HG03039 (cell line): ENCODE data around the gene LTBP3.
A peak's percentile ranks its signal among the peaks of the same experiment; 100 is the strongest.

ENCODE experiments used
- ATAC-seq: cut with Tn5 transposase; IDR thresholded peaks from one replicate; pipeline ENCODE4 v1.9.1; 2021; ENCODE audit warnings: mild to moderate bottlenecking, moderate library complexity; ENCODE audit not compliant: unreplicated experiment

The LTBP3 gene

DNA sequence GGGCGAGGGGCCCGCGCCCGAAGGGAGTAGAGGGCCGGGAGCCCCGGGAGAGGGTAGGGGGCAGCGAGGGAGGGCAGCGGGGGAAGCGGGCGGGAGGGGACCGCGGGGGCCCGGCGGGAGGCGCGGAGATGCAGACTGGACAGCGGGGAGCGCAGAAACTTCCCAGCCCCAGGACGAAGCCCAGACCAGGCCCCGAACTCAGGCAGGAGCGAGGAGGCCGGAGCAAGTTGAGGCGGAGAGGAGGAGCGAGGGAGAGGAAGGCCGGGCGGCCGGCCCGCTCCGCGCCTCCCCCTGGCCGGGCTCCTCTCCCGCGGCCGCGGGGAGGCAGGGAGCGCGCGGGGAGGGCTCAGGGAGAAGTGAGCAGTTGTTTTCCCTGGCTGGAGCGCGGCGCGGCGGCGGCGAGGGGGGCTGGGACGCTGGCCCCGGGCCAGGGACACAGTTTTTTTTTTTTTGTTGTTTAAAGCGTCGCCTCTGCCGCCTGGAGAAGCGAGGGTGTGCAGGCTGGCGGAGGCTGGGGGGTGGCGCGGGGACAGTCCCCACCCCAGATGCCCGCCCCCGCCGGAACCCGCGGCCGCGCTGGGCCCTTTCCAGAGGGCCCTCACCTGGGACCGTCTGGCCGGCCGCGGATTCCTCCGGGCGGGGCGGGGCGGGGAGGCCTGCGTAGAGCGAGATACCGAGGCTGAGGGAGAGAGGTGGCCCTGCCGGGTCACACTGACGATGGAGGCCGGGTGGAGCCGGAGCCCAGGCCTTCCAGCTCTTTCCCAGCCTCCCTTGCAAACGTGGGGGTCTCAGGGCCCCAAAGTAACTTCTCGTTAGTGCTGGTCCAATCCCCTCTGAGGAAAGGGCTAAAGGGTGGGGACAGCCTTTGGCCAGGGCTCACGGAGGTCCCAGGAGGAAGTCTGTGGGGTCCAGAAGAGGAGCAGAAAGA is at the start of gene LTBP3:
TSS of gene LTBP3 (minus strand) at position 358 of the 928 bp plus-strand sequence. CDS start 400 bp downstream, outside the sequence.
- no peak for ATAC-seq

DNA sequence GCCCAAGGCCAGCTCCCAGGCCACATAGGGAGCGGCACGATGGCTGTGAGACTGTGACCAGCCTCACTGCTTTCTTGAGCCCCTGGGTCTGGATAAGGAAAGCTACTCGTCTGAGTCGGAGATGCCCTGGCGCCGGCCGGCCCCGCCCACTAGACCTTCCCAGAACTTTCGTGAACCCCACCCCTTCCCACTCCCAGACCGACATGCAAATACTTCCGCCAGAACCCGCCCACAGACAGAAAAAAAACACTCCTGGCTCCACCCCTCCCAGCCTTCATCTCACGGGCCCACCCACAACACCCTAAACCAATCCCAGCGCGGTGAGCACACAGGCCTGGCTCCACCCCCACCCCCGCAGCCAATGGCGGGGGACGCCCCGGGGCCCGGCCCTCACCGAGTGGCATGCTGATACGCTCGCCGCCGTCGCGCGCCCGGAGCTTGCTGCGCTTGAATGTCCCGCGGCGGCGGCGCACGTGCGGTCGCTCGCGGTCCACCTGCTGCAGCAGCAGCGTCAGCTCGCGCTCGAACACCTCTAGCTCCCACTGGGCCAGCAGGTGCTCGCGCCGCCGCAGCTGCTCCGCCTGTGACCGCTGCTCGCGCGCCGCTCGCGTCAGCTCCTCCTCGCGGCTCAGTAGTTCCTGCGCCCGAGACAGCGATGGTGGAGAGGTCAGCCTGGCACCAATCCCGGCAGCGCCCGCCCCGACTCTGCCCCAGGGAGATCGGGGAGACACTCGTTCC is 48.9 kb upstream of the LTBP3 start:
- no peak for ATAC-seq

DNA sequence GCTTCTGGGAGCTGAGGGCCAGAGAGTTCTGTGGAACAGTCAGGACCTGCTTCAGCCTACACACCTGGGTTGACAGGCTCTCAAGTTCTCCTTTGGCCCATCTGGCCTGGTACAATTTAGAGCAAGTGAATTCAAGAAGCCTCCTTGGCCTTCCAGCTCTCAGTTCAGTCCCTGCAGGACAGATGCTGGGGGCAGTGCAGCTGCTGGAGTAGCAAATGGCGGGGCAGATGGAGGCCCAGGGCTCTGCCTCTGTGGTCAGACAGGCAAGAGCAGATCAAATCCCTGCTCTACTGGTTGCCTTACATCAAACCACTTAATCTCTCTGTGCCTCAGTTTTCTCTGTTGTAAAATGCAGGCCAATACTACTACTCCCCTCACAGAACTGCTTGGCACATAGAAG is 46.1 kb upstream of the LTBP3 start:
- no peak for ATAC-seq

DNA sequence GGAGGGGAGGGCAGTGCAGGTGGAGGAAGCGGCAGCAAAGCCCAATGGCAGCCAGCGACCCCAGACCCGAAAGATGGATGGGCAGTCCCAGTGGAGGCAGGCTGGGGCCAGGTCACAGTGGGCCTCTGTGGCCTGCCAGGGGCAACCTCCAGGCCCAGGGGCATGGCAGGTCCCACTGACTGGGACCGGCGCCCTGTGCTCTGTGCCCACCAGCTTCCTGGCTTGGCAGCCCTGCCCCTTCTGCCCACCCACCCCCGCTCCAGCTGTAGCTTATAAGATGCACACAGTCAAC is 41.7 kb upstream of the LTBP3 start:
- ATAC-seq = no peak

DNA sequence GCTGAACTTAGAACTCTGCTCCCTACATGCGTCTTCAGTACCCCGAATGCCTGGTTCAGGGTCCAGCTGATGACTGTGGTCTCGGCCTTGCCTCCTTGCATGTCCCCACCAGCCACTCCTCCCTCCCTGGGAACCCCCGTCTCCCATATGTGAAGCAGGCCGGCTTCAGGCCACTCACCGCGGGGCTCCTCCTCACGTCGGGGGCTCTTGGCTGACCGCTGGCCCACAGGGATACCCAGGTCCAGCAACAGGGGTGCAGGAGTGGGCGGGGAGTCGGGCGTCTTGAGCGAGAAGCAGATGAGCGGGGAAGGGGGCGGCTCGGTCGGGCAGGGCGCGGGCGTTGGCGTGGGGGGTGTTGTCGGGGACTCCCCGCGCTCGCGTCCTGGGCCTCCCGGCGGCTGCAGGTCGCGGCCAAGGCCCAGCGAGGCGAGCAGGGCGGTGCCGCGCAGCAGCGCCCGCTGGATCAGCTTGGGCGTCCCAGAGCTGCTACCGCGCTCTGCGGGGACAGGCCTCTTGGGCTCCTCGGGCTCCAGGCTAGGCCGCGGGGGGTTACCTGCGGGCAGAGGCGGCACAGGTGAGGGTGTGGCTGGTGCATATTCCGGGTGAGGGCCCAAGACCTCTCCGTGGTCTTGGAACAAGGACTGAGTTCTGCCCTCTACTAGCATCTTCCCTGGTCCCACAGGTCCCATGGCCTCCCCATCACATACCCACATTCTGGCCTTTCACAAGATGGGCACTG is 41.2 kb upstream of the LTBP3 start:
- no peak for ATAC-seq

DNA sequence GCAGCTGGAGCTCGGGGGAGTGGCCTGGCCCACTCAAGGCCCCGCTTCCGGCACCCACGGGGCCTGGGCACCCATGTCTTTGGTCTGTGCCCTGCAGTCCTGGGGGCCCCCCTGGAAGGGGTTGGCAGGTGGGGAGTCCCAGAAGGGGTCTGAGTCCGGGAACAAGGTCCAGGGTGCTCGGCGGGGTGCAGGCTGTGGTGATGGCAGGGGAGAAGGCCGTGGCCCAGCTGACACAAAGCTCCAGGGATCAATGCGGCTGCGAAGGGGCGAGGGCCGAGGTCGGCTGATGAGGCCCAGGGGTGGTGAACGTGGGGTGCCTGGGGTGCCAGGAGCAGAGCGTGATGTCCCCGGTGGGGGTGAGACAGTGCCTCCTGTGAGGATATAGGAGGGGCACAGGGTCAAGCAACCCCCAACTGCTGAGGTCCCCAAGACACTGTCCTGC is 40.1 kb upstream of the LTBP3 start:
- no peak for ATAC-seq

DNA sequence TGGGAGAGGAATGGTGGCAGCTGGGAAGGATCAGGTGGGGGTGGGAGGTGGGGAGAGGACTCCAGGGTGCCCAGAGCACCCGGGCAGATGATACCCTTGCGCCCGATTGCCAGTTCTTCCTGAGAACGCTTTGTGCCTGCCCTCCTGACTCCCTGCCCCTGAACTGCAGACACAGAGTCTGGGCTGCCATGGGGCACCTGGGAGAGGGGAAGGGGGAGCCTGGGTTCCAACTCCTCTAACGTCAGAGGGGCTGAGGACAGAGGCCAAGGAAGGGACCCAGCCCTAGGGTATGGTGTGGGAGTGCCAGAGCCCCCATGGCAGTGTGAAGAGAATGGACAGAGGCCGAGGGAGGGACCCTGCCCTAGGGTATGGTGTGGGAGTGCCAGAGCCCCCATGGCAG is 38.4 kb upstream of the LTBP3 start:
- no peak for ATAC-seq

- ATAC-seq = no peak
Observed at GRCh38 chr11:65595543-65596281, 37.6 kb upstream of the LTBP3 start, which contains the start of gene KCNK7. KCNK7 (minus strand) TSS chr11:65595800; CDS start chr11:65595772, 28 bp downstream.

DNA sequence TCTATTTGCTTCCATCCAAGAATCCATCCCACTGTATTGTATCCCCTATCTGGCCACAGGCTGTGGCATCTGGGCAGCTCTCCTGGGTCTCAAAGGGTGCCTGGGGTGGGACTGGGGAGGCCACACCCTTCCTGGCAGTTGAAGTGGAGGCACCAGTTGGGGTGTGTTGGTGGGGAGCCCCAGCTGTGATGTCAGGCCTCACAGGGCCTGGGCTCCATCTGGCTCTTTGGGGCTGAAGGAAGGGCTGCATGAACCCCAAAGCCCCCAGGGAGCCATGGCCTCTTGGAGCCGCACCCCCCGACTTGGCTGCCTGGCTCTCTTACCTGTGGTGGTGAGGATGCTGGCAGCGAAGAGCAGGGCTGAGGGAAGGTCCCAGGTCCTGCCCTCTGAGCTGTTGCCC is 37.0 kb upstream of the LTBP3 start:
- ATAC-seq = no peak

DNA sequence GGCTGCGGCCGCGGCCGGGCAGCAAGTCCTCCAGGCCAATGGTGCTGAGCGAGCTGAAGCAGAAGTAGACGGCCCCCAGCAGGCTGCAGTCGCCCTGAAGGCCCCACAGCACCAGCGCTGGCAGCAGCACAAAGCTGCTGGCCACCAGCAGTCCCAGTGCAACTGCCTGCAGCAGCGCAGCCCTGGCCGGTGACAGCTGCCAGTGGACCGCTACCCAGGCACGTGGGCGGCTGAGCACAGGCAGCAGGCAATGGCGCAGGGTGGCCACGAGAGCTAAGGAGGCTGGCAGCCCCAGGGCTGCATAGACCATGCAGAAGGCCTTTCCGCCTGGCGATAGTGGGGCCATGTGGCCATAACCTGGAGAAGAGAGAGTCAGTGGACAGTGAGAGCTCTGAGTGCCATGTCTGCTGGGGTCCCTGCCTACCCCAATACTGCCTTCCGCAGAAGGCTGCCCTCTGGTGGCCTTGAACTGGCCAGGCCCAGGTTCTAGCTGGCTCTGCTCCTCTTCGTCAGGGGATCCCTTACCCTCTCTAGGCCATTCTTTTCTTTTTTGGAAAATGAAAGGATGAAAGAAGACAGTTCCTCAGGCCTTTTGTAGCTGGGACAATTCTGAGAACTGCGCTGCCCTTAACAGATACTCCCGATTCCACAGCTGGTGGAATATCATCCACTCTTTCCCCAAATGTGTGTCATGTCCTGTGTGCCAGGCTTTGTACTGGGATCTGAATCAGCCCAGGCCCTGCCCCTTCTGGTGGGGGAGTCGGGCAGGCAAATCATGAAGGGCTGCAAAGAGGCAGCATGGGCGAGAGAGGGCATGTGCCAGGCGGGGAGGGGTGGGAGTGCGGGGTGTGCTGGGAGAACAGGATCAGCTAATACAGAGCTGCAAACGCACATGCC is 35.6 kb upstream of the LTBP3 start:
- ATAC-seq = no peak

GRCh38 chr11:65592858-65593517 is 34.8 kb upstream of the LTBP3 start:
- ATAC-seq = no peak

DNA sequence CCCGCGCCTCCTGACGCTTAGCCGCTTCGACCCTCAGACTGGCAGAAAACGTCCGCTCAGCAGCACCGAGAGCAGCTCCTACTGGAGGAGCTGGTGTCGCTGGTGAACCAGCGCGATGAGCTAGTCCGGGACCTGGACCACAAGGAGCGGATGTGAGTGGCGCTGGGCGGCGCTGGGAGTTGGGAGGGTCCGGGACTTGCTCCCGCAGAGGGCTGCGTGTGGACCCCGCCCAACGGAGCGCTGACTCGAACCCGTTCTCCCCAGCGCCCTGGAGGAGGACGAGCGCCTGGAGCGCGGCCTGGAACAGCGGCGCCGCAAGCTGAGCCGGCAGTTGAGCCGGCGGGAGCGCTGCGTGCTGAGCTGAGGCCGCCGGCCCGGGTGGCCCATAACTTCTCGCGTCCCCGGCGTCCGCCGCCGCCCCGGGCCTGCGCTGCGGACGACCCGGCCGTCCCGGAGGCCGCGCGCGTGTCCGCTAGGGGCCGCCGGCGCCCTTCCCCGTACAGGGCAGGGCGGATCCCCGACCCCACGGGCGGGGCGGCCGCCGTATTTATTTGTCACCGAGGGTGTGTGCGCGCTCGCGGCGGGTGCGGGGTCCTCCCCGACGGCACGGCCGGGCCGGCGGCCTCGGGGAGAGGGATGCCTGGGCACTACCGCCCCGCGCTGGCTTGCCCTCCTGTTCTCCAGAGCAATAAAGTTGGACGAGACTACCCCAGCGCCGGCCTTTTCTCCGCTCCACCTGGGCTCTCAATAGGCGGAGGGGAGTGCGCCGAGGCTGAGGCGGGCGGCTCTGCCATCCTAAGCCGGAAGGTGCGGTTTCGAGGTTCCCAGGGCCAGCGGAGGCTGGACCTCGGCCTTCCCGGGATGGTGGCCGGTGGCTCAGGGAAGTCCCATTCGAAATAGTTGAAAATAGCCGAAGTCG is 34.0 kb upstream of the LTBP3 start:
- ATAC-seq = no peak

GRCh38 chr11:65590240-65590738 is 32.1 kb upstream of the LTBP3 start:
- no peak for ATAC-seq

DNA sequence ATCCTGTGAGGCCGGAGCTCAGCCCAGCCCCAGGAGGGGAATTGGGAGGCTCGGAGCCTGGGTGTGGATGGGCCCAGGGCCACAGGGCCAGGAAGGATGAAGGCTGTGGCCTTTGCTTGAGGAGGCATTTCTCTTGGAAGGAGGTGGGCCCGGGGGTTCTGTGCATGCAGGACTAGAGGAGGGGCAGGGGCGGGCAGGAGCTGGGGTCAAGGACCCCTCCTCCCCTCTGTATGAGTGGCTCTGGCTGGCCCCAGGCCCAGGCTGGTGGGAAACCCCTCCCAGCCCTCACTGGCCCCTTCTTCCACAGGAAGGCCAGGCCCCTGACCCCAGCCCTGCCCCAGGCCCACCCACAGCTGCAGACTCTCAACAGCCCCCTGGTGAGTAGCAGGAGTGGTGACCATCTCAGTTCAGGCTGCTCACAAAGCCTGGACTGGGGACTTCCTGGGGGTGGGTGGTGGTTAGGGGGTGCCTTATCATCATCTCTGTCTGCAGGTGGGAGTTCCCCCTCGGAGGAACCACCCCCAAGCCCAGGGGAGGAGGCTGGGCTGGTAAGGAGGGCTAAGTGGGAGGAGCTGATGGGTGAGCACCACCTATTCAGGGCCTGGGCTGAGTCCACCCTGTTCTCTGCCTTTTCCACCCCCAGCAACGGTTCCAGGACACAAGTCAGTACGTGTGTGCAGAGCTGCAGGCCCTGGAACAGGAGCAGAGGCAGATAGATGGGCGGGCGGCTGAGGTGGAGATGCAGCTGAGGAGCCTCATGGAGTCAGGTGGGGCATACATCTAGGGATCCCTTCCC is 31.5 kb upstream of the LTBP3 start:
- no peak for ATAC-seq

DNA sequence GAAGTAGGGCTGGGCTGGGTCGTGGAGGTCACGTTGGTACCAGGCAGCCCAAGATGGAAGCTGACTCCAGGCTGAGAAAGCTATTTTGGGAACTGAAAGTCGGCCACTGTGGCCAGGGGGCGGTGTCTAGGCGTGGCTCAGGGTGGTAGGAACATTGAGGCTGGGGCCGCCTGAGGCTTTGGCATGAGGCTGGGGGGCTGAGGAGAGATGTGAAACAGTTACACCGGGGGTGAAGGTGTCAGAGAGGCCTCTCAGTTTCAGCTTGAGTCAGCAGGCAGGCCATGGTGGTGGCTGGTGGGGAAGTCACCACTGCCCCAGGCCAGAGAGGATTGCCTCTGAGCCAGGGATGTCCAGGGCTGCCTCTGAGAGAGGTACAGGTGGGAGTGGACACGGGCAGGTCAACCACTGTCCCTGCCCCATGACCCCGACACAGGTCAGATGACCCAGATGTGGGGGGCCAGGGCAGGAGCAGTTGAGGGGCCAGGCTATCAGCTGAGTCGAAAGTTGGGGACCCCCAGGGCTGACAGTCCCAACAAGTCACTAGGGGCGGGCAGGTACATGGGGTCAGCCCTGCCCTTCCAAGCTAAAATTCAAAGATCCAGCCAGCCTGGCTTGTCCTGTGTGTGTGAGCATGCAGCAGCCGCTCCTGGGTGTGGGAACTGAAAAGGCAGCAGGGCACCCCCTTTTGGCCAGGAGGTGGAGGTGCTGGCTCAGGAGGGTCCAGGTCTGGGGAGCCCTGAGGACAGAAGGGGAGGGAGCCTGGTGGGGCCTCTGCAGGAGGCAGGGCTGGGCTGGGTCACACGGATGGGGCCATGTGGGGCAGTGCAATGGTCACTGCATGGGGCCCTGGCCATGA is 30.3 kb upstream of the LTBP3 start:
- peak; percentile 50 for ATAC-seq

- no peak for ATAC-seq
Observed at GRCh38 chr11:65586676-65587075, 28.5 kb upstream of the LTBP3 start.
